ENCODE measurements around the gene CMKLR1. TPM values are rescaled to one million over a fixed set of nuclear protein-coding genes. Genes with fewer than 3 reads are reported as not detected.

The CMKLR1 gene
- total RNA-seq, 1 experiment from 2014 or later = 0.66 TPM

- peaks cover 0 to 4% of the 10 kb centered on the region in 2 experiments; a peak in 4 of 5 replicates for H3K9me3 Mint-ChIP-seq
- H4K91ac ChIP-seq (ENCODE audit: insufficient read length, low read depth, low read length) = no peak overlapping the region
- no peak overlapping the region for H2BK5ac ChIP-seq (ENCODE audit: insufficient read length, low read length)
- no peak overlapping the region for H2BK15ac ChIP-seq (ENCODE audit: low read depth, low read length)
- no peaks in the 10 kb centered on the region for H4K20me1 ChIP-seq (ENCODE audit: control insufficient read depth, insufficient read depth, insufficient read length)
- no peak overlapping the region for H2BK12ac ChIP-seq (ENCODE audit: insufficient read length, low read depth, low read length)
- H3K27ac ChIP-seq (ENCODE audit: insufficient read length, low read depth, low read length) = no peak overlapping the region
- WGBS (ENCODE audit: extremely low coverage, insufficient read length, low lambda C conversion rate) = no CpG with 5 or more reads among the region's 4 CpGs
- H3K27me3 Mint-ChIP-seq (ENCODE audit: low read depth) = peaks cover 1% of the 10 kb centered on the region; the same call in 1 of the 2 replicates
- H3K4me1 Mint-ChIP-seq = peaks cover 22 to 26% of the 10 kb centered on the region in 2 experiments
- H3K18ac ChIP-seq (ENCODE audit: insufficient read length, low read depth, low read length) = no peak overlapping the region
- no peak overlapping the region for H3K4me2 ChIP-seq (ENCODE audit: insufficient read depth, insufficient read length, low read length)
- no peak overlapping the region for H3T11ph ChIP-seq (ENCODE audit: low read length)
- no peaks in the 10 kb centered on the region for H3K4me1 ChIP-seq (ENCODE audit: insufficient read depth, low read length)
- H3K9ac ChIP-seq (ENCODE audit: extremely low read depth, insufficient read length, low read length) = no peak overlapping the region
- H3K27ac Mint-ChIP-seq = no peak overlapping the region
- no peak overlapping the region for H2BK20ac ChIP-seq (ENCODE audit: low read depth, low read length, poor library complexity, severe bottlenecking)
- H3K79me2 ChIP-seq (ENCODE audit: insufficient read depth, low read length) = no peaks in the 10 kb centered on the region
- peaks cover 0 to 2% (median 0%) of the 10 kb centered on the region in 3 experiments; a peak in 1 of 7 replicates for H3K36me3 Mint-ChIP-seq (ENCODE audit: insufficient read depth in 1 of 3, low read depth in 3 of 3)
- TF ChIP-seq CTCF (conservative IDR thresholded peaks at IDR 0.05) = no peak
- no peaks in the 10 kb centered on the region for H3K27me3 ChIP-seq (ENCODE audit: insufficient read depth, low read length)
- H3K79me1 ChIP-seq (ENCODE audit: insufficient read depth, low read depth, low read length, poor library complexity, severe bottlenecking) = no peaks in the 10 kb centered on the region
- H3K23ac ChIP-seq (ENCODE audit: insufficient read length, low read depth, low read length) = no peak overlapping the region
- no peak overlapping the region for H2BK120ac ChIP-seq (ENCODE audit: low read depth, low read length, poor library complexity, severe bottlenecking)
- no peak overlapping the region for H3K14ac ChIP-seq (ENCODE audit: insufficient read depth, low read length)
- no peaks in the 10 kb centered on the region for H3K9me3 ChIP-seq (ENCODE audit: control insufficient read depth, low read depth, low read length)
- no peak overlapping the region for H2AFZ ChIP-seq (ENCODE audit: low read length)
- no peak overlapping the region for H4K5ac ChIP-seq (ENCODE audit: insufficient read length, low read depth, low read length)
- no peaks in the 10 kb centered on the region for H3K23me2 ChIP-seq (ENCODE audit: insufficient read length, low read depth, low read length, poor library complexity, severe bottlenecking)
- no peak overlapping the region for H3K56ac ChIP-seq (ENCODE audit: insufficient read length, low read depth, low read length)
- no peak for DNase-seq
- H3K4me3 Mint-ChIP-seq = no peak overlapping the region
- no peak overlapping the region for H2AK5ac ChIP-seq (ENCODE audit: insufficient read length, low read length)
- H3K4ac ChIP-seq (ENCODE audit: low read depth, low read length) = no peak overlapping the region
- H4K8ac ChIP-seq (replicated peaks; ENCODE audit: insufficient read length, low read depth, low read length) = no peak overlapping the region
Observed at GRCh38 chr12:108267450-108267849, 71.7 kb downstream of the CMKLR1 start.

All from H9 (cell line).